GM19239 (cell line): ENCODE results near the gene MSI2.

ENCODE experiments used
- DNase-seq: peaks from one replicate; pipeline ENCODE4 v3.0.0; 2011; ENCODE audit warnings: low spot score; ENCODE audit not compliant: insufficient read length
- FAIRE-seq: peaks from 2 replicates; lab custom pipeline; 2011; peaks lifted over from hg19 to GRCh38; lab: Jason Lieb, UNC

The MSI2 gene

GRCh38 chr17:57674894-57675293 lies 418.6 kb downstream of the MSI2 start:
- DNase-seq (no peak), FAIRE-seq (no peak)

- no peak for FAIRE-seq
- DNase-seq, result no peak
Observed at GRCh38 chr17:57675427-57676387, 419.4 kb downstream of the MSI2 start.

GRCh38 chr17:57676543-57676942 lies 420.2 kb downstream of the MSI2 start:
- FAIRE-seq (no peak), DNase-seq (no peak)

GRCh38 chr17:57677301-57677700 lies 421.0 kb downstream of the MSI2 start:
- FAIRE-seq (no peak), DNase-seq (no peak)

GRCh38 chr17:57677858-57678257 lies 421.5 kb downstream of the MSI2 start:
- FAIRE-seq (no peak), DNase-seq (no peak)

- no peak for FAIRE-seq
- DNase-seq, result no peak
Observed at GRCh38 chr17:57678393-57678792, 422.1 kb downstream of the MSI2 start.

- no peak for DNase-seq
- no peak for FAIRE-seq
Observed at GRCh38 chr17:57679356-57679755, 423.0 kb downstream of the MSI2 start.

- DNase-seq (no peak), FAIRE-seq (no peak)
Observed at GRCh38 chr17:57679906-57680695, 423.8 kb downstream of the MSI2 start.

- DNase-seq, result no peak
- FAIRE-seq, result no peak
Observed at GRCh38 chr17:57682701-57683100, 426.4 kb downstream of the MSI2 start.

- FAIRE-seq (no peak), DNase-seq (no peak)
Observed at GRCh38 chr17:57684711-57685498, 428.6 kb downstream of the MSI2 start.

- no peak for FAIRE-seq
- DNase-seq, result no peak
Observed at GRCh38 chr17:57685499-57686132, 429.3 kb downstream of the MSI2 start.

- FAIRE-seq (no peak), DNase-seq (no peak)
Observed at GRCh38 chr17:57687642-57688041, 431.3 kb downstream of the MSI2 start.

GRCh38 chr17:57689254-57689653 lies 432.9 kb downstream of the MSI2 start:
- DNase-seq (no peak), FAIRE-seq (no peak)

GRCh38 chr17:57691939-57692338 lies 435.6 kb downstream of the MSI2 start:
- DNase-seq, result no peak
- FAIRE-seq, result no peak

GRCh38 chr17:57692770-57693169 lies 436.4 kb downstream of the MSI2 start:
- FAIRE-seq (no peak), DNase-seq (no peak)

- no peak for DNase-seq
- no peak for FAIRE-seq
Observed at GRCh38 chr17:57694051-57694450, 437.7 kb downstream of the MSI2 start.

GRCh38 chr17:57696050-57696449 lies 439.7 kb downstream of the MSI2 start:
- DNase-seq, result no peak
- FAIRE-seq, result no peak

- no peak for FAIRE-seq
- no peak for DNase-seq
Observed at GRCh38 chr17:57697197-57697596, 440.9 kb downstream of the MSI2 start.

GRCh38 chr17:57697891-57698711 lies 441.8 kb downstream of the MSI2 start:
- FAIRE-seq, result no peak
- no peak for DNase-seq
